GM19025 (cell line): ENCODE measurements around the gene KLHDC7B.
"Not testable (repeated sequence)": the region's sequence is repeated elsewhere in the genome, so short reads cannot be mapped to it uniquely, and the experiment has no call there.

Experiments
- ATAC-seq: cut with Tn5 transposase; IDR thresholded peaks from one replicate; pipeline ENCODE4 v1.9.1; 2021; ENCODE audit warnings: mild to moderate bottlenecking, low read depth, moderate library complexity; ENCODE audit not compliant: unreplicated experiment

Gene KLHDC7B

DNA sequence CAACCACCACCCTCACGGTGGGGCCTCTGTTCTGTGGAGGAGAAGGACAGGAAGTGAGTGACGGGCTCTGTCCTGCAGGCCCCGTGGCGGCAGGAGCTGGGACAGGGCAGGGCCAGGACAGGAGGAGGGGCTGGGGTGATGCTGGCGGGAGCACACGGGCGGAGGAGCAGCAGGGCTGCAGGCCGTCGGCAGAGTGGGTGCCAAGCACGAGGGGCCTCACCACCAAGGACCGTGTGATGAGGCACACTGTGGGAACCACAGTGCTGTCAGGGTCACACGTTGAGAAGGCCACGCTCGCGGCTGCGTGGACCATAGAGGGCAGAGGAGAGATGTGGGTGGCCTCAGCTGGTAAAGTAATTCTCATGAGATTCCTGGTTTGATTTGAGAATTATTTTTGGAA lies 28.8 kb upstream of the KLHDC7B start:
- ATAC-seq, result no peak

DNA sequence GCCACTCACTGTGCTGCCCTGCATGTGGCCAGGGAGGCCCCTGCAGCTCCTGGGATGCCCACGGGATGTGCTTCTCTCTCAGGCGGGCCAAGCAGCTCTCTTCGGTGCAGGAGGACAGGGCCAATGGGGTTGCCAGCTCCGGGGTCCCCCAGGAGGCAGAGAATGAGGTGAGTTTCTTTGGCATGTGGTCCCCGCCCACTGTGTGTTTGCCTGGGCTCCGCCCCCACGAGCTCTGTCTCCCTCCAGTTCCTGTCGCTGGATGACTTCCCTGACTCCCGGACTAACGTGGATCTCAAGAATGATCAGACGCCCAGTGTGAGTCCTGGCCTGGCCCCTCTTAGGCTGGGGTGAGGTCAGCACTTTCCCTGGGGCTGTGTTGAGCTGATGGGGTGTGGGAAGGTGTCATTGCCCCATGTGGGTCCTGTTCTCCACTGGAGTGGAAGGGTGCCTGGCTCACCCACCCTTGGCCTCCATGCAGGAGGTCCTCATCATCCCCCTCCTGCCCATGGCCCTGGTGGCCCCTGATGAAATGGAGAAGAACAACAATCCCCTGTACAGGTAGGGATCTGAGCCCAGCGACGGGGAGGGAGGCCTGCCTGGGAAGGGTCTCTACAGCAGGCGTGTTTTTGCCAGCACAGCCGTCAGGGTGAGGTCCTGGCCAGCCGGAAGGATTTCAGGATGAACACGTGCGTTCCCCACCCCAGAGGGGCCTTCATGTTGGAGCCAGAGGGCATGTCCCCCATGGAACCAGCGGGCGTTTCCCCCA lies 28.0 kb upstream of the KLHDC7B start:
- ATAC-seq, result no peak

DNA sequence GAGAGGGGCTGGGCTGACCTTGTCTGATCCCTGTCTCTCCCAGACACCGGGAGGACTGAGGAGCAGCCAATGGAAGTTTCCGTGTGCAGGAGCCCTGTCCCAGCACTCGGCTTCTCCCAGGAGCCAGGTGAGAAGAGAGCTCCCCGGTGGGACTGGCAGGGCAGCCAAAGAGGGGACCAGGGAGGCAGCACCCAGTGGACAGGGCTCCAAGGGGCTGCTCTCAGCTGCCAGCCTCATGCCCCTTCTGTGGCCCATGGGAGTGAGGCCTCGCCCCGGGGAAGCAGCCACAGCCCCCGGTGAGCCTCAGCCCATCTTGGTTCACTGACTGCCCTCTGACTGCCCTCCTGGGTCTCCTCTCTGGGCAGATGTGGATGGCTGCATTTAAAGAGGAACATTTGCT lies 27.1 kb upstream of the KLHDC7B start:
- ATAC-seq, result no peak

DNA sequence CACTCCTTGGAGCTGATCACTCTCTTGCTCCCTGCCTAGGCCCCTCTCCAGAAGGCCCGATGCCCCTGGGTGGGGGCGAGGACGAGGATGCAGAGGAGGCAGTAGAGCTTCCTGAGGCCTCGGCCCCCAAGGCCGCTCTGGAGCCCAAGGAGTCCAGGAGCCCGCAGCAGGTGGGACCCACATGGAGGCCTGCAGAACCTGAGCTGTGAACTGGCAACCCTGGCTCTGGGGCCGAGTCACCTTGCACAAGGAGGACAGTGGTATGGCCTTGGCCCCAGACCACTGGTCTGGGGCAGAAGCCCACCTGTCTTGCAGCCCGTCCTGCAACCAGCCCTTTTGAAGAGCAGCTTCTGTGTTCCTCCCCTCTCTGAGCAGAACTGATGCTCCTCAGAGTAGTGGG lies 26.5 kb upstream of the KLHDC7B start:
- ATAC-seq, result no peak

DNA sequence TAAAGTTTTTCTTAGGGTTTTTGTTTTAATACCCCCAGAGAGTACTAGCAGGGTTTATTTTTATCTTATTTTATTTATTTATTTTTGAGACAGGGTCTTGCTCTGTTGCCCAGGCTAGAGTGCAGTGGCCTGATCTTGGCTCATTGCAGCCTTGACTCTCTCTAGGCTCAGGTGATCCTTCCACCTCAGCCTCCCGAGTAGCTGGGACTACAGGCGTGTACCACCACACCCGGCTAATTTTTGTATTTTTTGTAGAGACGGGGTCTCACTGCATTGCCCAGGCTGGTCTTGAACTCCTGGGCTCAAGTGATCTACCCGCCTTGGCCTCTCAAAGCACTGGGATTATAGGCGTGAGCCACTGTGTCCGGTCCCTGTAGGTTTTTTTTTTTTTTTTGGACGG lies 25.5 kb upstream of the KLHDC7B start:
- ATAC-seq, result not testable (repeated sequence)

DNA sequence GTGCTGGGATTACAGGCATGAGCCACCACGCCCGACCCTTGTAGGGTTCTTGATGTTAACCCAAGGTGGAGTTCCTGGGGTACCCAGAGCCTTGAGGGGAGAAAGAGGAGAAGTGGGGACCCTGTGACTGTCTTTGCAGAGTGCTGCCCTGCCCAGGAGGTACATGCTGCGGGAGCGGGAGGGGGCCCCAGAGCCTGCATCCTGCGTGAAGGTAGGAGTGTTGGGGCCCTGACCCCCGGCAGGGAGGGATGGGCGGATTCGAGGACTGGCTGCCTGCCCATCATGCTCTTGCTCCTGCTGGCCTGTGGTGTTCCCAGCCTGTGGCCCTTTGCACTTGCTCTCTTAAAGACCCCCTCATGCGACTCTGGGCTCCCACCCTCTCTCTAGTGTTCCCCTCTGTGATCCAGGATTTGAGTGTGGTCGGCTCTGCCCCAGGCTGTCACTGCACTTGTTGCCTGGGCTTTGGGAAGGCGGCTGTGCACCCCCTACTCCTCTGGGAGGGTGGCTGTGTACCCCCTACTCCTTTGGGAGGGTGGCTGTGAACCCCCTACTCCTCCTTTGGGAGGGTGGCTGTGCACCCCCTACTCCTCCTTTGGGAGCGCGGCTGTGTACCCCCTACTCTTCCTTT lies 24.8 kb upstream of the KLHDC7B start:
- ATAC-seq, result no peak

DNA sequence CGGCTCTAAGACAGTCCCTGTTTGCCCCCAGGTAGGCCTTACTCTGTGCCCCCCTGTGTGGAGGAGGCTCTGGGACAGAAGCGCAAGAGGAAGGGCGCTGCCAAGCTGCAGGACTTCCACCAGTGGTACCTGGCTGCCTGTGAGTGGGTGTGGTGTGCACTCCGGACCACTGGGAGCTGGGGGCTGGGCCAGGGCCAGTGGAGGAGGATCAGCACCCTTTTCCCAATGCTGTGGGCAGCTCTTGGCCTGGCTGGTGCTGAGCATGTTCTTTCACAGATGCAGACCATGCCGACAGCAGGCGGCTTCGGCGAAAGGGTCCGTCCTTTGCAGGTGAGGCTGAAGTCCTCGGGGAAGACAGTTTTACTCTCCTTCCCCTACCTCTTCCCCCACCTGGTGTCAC lies 24.0 kb upstream of the KLHDC7B start:
- no peak for ATAC-seq

DNA sequence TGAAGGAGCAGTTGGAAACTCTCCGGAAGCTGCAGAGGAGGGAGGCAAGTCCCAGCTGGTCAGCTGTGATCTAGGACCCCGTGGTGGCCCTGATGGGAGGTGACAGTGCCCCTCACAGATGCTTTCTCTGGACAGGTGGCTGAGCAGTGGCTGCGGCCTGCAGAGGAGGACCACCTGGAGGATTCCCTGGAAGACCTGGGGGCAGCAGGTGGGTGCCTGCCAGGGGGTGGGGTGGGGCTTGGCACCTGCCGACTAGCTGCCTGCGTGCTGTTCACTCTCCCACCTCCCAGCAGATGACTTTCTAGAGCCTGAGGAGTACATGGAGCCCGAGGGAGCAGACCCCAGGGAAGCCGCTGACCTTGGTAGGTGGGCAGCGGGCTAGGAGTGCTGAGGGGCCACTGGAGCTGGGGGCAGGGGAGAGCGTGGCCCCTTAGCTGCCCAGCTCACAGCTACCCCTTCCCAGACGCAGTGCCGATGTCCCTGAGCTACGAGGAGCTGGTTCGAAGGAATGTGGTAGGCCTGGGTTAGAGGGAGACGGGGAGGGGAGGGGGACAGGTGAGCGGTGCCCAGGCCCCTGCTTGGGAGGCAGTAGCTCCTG lies 23.4 kb upstream of the KLHDC7B start:
- ATAC-seq, result no peak

DNA sequence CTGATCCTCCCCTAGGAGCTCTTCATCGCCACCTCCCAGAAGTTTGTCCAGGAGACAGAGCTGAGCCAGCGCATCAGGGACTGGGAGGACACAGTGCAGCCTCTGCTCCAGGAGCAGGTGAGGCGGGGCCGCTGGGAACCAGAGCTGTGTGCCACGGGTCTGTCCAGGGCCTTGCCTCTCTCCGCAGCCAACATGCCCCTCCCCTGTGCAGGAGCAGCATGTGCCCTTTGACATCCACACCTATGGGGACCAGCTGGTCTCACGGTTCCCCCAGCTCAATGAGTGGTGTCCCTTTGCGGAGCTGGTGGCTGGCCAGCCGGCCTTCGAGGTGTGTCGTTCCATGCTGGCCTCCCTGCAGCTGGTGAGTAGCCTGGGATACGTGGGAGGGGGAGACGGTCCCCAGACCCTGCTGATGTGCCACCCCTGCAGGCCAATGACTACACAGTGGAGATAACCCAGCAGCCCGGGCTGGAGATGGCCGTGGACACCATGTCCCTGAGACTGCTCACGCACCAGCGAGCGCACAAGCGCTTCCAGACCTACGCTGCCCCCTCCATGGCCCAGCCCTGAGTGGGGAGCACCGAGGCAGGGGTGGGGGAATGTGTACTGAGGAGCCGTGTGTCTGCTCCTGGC lies 22.8 kb upstream of the KLHDC7B start:
- no peak for ATAC-seq

DNA sequence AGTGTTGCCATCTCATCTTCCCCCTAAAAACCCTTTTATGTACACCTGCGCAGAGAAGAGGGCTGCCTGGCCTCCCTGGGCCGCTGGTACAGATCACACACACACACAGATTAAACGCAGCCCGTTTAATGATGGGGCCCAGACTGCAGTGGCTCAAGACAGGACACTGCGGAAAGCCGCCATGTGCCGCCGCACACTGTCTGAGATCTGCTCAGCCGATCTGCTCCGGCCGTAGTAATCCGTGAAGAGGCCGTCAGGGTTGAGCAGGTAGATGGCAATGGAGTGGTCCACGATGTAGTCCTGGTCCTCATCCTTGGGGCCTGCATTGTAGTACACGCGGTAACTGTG lies 22.3 kb upstream of the KLHDC7B start:
- no peak for ATAC-seq

DNA sequence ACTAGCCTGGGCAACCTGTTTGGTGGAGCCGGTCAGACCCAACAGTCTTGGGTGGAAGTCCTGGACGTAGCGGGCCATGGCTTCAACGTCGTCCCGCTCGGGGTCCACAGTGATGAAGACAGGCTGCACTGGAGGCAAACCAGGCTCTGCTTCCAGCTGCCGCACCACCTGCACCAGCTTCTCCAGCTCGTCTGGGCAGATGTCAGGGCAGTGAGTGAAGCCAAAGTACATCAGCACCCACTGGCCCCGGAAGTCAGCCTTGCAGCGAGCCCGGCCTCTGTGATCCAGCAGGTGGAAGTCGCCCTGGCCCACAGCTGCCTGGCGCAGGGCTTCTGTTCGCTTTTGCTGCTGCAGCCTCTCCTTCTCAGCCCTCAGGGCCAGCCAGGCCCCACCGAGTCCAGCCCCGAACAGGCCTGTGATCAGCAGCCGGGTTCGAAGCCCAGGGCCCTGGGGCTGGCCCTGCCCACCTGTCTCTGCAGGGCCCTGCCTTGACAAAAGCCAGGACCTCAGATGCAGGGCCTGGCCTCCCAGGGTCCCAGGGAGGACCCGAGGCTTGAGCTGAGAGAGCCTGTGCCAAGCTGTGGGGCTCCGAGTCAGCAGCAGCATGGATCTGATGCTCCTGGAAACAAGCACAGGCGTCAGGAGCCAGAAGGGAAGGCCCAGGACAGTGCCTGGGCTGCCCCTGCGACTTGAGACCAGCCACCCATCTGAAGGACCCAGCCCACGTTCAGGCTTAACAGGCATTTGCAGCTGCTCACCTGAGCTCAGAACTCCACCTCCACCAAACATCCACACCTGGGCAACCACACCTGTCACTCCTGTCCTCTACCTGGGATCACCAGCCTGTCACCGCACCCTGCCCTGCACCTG lies 21.7 kb upstream of the KLHDC7B start:
- ATAC-seq, result no peak

DNA sequence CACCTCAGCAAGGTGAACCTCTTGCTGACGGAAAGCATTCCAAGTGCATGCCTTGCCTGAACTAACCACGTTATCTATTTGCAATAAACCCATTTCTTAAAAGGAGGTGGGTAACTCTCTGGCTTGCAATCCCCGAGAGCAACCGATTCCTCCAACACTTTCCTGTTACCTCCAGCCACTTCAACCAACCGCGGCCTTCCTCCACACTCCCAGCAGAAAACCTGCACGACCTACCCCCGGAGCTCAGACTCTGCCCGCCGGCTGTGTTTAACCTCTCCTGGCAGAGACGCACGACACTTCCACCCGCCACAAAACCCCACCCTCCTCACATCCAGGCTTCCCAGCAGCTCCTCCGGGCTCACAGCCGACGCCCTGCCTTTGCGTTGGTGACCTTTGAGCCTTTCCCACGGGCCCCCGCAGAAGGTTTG lies 21.0 kb upstream of the KLHDC7B start:
- ATAC-seq, result no peak

DNA sequence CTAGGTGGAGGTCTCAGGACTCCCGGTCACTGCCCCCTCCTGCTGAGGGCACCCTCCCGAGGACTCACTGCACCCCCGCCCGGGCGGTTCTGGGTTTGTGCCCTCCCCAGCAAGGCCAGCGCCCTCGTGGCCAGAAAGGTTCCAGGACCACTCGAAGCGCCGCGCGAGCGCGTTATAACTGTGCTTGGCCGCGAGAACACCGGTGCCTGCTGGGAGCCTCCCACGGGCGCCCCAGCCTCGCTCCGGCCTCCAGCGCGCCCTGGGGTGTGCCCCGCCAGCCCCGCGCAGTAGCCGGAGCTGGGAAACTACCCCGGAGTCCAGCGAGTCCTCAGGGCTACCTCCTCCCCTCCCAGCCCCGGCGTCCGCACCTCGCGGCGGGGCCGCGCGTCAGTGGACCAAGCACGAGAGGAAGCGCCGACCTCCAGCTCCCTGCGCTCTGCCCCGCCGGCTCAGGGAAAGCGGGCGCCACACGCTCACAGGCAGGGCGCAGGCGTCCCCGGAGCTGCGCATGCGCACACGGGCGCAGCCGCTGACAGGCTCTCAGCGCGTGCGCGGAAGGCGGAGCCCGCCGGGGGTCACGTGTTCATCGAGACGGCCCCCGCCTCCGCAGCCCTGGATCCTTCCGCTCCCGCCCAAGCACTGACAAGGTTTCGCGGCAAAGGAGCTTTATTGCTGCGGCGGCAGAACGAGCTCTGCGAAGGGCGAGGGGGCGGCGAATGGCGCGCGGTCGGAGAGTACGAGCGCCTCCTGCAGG lies 20.4 kb upstream of the KLHDC7B start, which contains the start of gene SCO2:
Gene SCO2, minus strand, starts transcription at position 495 of the 754 bp plus-strand sequence. CDS start 1,187 bp downstream, outside the sequence.
- peak; percentile 36 for ATAC-seq

DNA sequence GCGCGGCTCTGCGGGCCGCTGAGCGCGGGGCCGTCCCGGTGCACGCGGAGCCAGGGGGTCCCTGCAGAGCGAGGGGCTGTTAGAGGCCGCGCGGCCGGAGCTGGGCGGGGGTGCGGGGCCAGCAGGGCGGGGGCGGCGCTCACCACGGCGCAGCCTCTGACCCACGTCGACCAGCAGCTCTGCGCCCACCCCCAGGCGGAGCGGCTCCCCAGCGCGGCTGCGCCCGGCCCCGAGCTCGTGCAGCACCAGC lies 19.9 kb upstream of the KLHDC7B start:
- peak; percentile 13 for ATAC-seq

DNA sequence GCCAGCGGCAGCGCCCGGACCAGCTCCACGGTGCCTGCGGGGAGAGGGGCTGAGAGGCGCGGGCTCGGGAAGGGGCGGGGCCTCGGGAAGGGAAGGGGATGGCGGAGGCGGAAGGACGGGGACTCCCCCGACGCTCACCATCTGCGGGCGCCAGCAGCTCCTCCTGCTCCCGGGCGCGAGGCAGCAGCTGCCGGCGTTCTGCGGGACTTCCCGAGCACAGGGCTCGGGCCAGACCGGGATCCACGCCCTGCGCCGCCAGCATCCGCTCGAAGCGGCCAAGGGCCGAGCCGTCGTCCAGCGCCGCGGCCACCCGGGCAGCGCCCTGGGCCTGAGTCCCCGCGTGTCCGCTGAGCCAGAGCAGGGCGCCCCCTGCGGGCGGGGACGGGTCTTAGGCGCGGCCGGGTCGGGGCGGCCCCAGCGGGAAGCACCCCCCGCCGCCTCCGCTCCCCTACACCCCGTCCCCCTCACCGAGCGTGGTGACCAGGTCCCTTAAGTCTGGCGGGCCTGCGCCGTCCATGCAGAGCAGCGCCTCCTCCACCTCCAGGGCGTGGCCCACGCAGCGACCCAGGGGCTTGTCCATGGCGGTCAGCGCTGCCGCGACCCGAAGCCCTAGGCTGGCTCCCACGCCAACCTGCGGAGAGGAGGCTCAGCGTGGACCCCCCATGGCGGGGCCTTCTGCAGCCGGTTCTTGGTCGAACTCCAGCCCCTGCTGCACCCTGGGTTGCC lies 19.4 kb upstream of the KLHDC7B start:
- ATAC-seq, result peak; percentile 24

DNA sequence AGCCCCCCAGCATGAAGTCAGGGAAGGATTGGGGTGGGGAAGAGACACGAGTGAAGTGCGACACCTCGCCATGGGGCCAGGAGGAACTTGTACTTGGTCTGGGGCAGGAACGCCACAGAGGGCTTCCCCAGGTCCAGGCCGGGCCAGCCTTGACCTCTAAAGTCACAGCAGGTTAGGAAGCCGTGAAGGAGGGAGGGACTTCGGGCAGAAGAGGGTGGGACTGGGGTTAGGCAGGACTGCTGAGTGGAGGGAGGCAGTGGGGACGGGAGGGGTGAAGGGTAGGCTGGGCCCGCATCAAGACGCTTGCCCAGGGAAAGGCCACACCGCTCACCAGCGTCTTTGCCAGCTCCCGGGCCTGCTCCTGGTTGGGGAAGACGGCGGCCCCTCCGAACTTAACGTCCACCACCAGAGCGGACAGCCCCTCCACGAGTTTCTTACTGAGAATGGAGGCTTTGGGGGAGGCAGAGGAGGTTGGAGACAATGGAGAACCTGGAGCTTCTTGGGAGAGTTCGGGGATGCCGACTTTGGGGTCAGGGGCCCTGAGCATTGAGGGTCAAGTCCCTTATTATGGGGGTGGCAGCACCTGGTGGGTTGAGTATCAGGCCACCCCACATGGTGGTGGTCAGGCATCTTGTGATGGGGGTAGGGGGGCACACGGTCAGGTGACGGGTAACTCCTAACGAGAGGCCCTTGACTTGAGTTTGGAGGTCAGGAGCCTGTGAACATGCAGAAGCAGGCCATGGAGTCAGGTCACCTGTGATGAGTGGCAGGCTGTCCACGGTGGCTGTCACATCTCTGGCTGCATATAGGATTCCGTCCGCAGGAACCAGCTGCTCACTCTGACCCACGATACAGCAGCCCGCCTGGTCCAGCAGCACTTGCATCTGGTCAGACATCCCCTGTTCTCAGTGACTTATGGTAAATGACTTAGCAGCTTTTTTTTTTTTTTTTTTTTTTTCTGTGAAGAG lies 18.6 kb upstream of the KLHDC7B start:
- ATAC-seq, result no peak

DNA sequence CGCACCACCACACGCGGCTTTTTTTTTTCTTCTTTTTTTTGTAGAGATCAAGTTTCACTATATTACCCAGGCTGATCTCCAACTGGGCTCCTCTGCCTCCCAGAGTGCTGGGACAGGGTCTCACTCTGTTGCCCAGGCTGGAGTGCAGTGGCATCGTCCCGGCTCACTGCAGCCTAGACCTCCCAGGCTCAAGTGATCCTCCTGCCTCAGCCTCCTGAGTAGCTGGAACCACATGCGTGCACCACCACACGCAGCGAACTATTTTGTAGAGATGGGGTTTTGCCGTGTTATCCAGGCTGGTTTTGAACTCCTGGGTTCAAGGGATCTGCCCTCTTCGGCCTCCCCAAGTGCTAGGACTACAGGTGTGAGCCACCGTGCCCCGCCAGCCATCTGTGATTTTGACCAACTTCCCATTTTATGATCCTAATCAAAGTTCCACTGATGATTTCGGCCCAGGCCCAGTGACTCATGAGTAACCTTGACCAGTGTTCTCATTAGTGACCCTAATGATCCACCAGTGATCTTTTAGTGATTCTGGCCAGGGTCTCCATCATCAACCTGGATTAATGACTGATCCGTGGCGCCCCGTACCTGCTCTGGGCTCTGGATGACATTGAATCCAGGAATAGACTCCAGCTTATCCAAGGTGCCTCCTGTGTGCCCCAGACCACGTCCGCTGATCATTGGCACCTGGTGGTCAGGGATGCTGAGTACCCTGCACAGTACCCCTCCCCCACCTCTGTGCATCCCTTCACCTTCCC lies 17.6 kb upstream of the KLHDC7B start:
- ATAC-seq, result no peak
